Measurements from ENCODE around the gene NT5C1A.

DNA sequence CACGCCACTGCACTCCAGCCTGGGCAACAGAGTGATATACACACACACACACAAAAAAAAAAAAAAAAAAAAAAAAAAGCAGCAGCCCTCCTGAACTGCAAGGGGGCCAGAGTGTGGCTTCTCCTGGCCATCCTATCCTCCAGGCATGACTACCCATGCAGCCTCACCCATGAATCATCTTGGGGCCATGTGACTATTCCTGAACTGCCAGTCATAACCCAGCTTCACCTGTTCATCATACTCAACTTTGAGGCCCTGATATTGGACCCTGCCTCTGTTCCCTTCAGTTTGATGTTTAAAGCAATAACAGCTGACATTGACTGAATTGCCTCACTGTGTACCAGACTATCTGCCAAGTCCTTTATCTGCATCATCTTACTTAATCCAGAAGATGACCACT, 22.1 kb upstream of the NT5C1A start:
- TF ChIP-seq POLR2A (IDR thresholded peaks at IDR 0.05): no peak
- TF ChIP-seq CTCF (IDR thresholded peaks at IDR 0.05): no peak
- no peak for TF ChIP-seq EP300 (IDR thresholded peaks at IDR 0.05)
- TF ChIP-seq POLR2AphosphoS5 (IDR thresholded peaks at IDR 0.05): no peak

All from sigmoid colon (tissue), 4 donors.